Measurements from ENCODE around the gene SLC22A5. TPM values are rescaled to one million over a fixed set of nuclear protein-coding genes. Genes with fewer than 3 reads are reported as not detected.

Gene SLC22A5
- total and polyA plus RNA-seq, 2 donors (not counting 3 experiments of a cell fraction or from before 2014, with no cell fraction given): 3.6 to 9.3 TPM

GRCh38 chr5:132323202-132323601, 46.3 kb upstream of the SLC22A5 start:
- H3K36me3 ChIP-seq (ENCODE audit: control insufficient read depth in 2 of 2, extremely low read depth in 1 of 2, insufficient read depth in 2 of 2, low read length in 2 of 2): peaks cover 0 to 3% of the 10 kb centered on the region in 2 experiments
- ChIA-PET POLR2A (no interaction called here), CTCF (interaction anchor here (0.7 to 1.7 kb wide), 4 partner anchors 14 to 85 kb away, joined by 3 to 5 read pairs (median 4); partner anchors contain the start of gene SLC22A5)
- no peak for TF ChIP-seq POLR2AphosphoS5 (IDR thresholded peaks at IDR 0.05; ENCODE audit: insufficient read depth, low read depth, low read length)
- no peak for TF ChIP-seq GATA2 (IDR thresholded peaks at IDR 0.05; ENCODE audit: insufficient read depth, insufficient read length, low read depth, low read length)
- TF ChIP-seq MYC (IDR thresholded peaks at IDR 0.05; ENCODE audit: low read depth, low read length): no peak
- no peak for TF ChIP-seq JUN (IDR thresholded peaks at IDR 0.05; ENCODE audit: borderline replicate concordance, insufficient read depth, insufficient read length, low read depth)
- TF ChIP-seq, protein P1, sequence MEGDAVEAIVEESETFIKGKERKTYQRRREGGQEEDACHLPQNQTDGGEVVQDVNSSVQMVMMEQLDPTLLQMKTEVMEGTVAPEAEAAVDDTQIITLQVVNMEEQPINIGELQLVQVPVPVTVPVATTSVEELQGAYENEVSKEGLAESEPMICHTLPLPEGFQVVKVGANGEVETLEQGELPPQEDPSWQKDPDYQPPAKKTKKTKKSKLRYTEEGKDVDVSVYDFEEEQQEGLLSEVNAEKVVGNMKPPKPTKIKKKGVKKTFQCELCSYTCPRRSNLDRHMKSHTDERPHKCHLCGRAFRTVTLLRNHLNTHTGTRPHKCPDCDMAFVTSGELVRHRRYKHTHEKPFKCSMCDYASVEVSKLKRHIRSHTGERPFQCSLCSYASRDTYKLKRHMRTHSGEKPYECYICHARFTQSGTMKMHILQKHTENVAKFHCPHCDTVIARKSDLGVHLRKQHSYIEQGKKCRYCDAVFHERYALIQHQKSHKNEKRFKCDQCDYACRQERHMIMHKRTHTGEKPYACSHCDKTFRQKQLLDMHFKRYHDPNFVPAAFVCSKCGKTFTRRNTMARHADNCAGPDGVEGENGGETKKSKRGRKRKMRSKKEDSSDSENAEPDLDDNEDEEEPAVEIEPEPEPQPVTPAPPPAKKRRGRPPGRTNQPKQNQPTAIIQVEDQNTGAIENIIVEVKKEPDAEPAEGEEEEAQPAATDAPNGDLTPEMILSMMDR (IDR thresholded peaks at IDR 0.05; ENCODE audit: extremely low read depth in 1 of 2, insufficient read depth in 1 of 2, low read depth in 1 of 2, low read length in 2 of 2): no peak
- no peak for TF ChIP-seq POLR2A (IDR thresholded peaks at IDR 0.05; ENCODE audit: low read depth, low read length)
- no peaks in the 10 kb centered on the region for H3K9me3 ChIP-seq (replicated peaks; ENCODE audit: control insufficient read depth, insufficient read depth, low read length)
- no peak overlapping the region for H3K9ac ChIP-seq (replicated peaks; ENCODE audit: extremely low read depth, insufficient read depth, low read length)
- H3K27me3 ChIP-seq (ENCODE audit: control insufficient read depth in 2 of 2, insufficient read depth in 2 of 2, low read length in 2 of 2): no peaks in the 10 kb centered on the region
- BruUV-seq (replicated peaks): no TSS peak
- intact Hi-C loops (cut with micrococcal nuclease): no loop called here
- H3K27ac ChIP-seq (ENCODE audit: insufficient read depth, low read depth, low read length): no peak overlapping the region
- no peak for DNase-seq (ENCODE audit: low read depth, low spot score)
- no peaks in the 10 kb centered on the region for H3K4me1 ChIP-seq (ENCODE audit: control insufficient read depth, extremely low read depth, insufficient read depth, low read length)
- no peak overlapping the region for H3K4me3 ChIP-seq (replicated peaks in 1 of 3; ENCODE audit: insufficient read depth in 1 of 3, low read depth in 1 of 3, low read length in 3 of 3)
- no peaks in the 10 kb centered on the region for H4K20me1 ChIP-seq (replicated peaks; ENCODE audit: control insufficient read depth, extremely low read depth, insufficient read depth, low read length)
- dilution Hi-C loops (cut with MboI; ENCODE audit: extremely low pct_ligation_motif_present, low sequenced_read_pairs): no loop called here
- H3K9me1 ChIP-seq (replicated peaks; ENCODE audit: control insufficient read depth, extremely low read depth, insufficient read depth, low read length): no peaks in the 10 kb centered on the region
- no peak overlapping the region for H2AFZ ChIP-seq (ENCODE audit: low read depth, low read length)
- H3K79me2 ChIP-seq (ENCODE audit: control insufficient read depth, insufficient read depth, low read length): no peaks in the 10 kb centered on the region
- no peak for FAIRE-seq
- no peak overlapping the region for H3K4me2 ChIP-seq (ENCODE audit: insufficient read depth, low read length)

GRCh38 chr5:132325691-132326090, 43.8 kb upstream of the SLC22A5 start:
- no peaks in the 10 kb centered on the region for H3K79me2 ChIP-seq (ENCODE audit: control insufficient read depth, insufficient read depth, low read length)
- H4K20me1 ChIP-seq (replicated peaks; ENCODE audit: control insufficient read depth, extremely low read depth, insufficient read depth, low read length): no peaks in the 10 kb centered on the region
- no peak overlapping the region for H3K9ac ChIP-seq (replicated peaks; ENCODE audit: extremely low read depth, insufficient read depth, low read length)
- CTCF ChIA-PET: interaction anchor here (0.8 to 3.1 kb wide), 4 partner anchors 8 to 146 kb away, joined by 3 to 10 read pairs (median 4); partner anchors contain the start of gene SLC22A4
- intact Hi-C loops (cut with micrococcal nuclease): no loop called here
- no peaks in the 10 kb centered on the region for H3K4me1 ChIP-seq (ENCODE audit: control insufficient read depth, extremely low read depth, insufficient read depth, low read length)
- no peak for FAIRE-seq
- no peaks in the 10 kb centered on the region for H3K27me3 ChIP-seq (ENCODE audit: control insufficient read depth in 2 of 2, insufficient read depth in 2 of 2, low read length in 2 of 2)
- no peaks in the 10 kb centered on the region for H3K9me3 ChIP-seq (replicated peaks; ENCODE audit: control insufficient read depth, insufficient read depth, low read length)
- no peak overlapping the region for H2AFZ ChIP-seq (ENCODE audit: low read depth, low read length)
- dilution Hi-C loops (cut with MboI; ENCODE audit: extremely low pct_ligation_motif_present, low sequenced_read_pairs): no loop called here
- H3K27ac ChIP-seq (ENCODE audit: insufficient read depth, low read depth, low read length): no peak overlapping the region
- POLR2A ChIA-PET: no interaction called here
- H3K36me3 ChIP-seq (ENCODE audit: control insufficient read depth in 2 of 2, extremely low read depth in 1 of 2, insufficient read depth in 2 of 2, low read length in 2 of 2): peaks cover 0 to 3% of the 10 kb centered on the region in 2 experiments
- no peak overlapping the region for H3K4me3 ChIP-seq (replicated peaks in 1 of 3; ENCODE audit: insufficient read depth in 1 of 3, low read depth in 1 of 3, low read length in 3 of 3)
- no peaks in the 10 kb centered on the region for H3K9me1 ChIP-seq (replicated peaks; ENCODE audit: control insufficient read depth, extremely low read depth, insufficient read depth, low read length)
- no peak for DNase-seq (ENCODE audit: low read depth, low spot score)
- no peak overlapping the region for H3K4me2 ChIP-seq (ENCODE audit: insufficient read depth, low read length)
- TF ChIP-seq GATA2 (IDR thresholded peaks at IDR 0.05; ENCODE audit: insufficient read depth, insufficient read length, low read depth, low read length) (no peak), POLR2A (IDR thresholded peaks at IDR 0.05; ENCODE audit: low read depth, low read length) (no peak), JUN (IDR thresholded peaks at IDR 0.05; ENCODE audit: borderline replicate concordance, insufficient read depth, insufficient read length, low read depth) (no peak), POLR2AphosphoS5 (IDR thresholded peaks at IDR 0.05; ENCODE audit: insufficient read depth, low read depth, low read length) (no peak), EZH2 (IDR thresholded peaks at IDR 0.05; ENCODE audit: borderline replicate concordance, low read depth, low read length, severe bottlenecking) (no peak), MYC (IDR thresholded peaks at IDR 0.05; ENCODE audit: low read depth, low read length) (no peak), FOS (IDR thresholded peaks at IDR 0.05; ENCODE audit: borderline replicate concordance, insufficient read depth, low read length) (no peak)
- TF ChIP-seq, protein P1 (IDR thresholded peaks at IDR 0.05; ENCODE audit: extremely low read depth in 1 of 2, insufficient read depth in 1 of 2, low read depth in 1 of 2, low read length in 2 of 2): no peak
- TF ChIP-seq, protein P2, sequence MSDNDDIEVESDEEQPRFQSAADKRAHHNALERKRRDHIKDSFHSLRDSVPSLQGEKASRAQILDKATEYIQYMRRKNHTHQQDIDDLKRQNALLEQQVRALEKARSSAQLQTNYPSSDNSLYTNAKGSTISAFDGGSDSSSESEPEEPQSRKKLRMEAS (IDR thresholded peaks at IDR 0.05; ENCODE audit: insufficient read depth, insufficient read length): no peak
- no TSS peak for BruUV-seq (replicated peaks)
